Kidney (tissue), 14 donors: ENCODE results near the gene PAN3. TPM values are rescaled to one million over a fixed set of nuclear protein-coding genes. Genes with fewer than 3 reads are reported as not detected.

Experiments used
- DNase-seq, 5 donors: peaks; one replicate each; pipeline ENCODE4 v3.0.0-alpha.2; 2013 to 2020
- FAIRE-seq: peaks from 2 replicates; lab custom pipeline; 2012; peaks lifted over from hg19 to GRCh38; lab: Jason Lieb, UNC
- H3K27ac ChIP-seq, 2 donors: one replicate each; pipeline ENCODE4 v1.7.0; 2013; ENCODE audit warnings: low read depth in 2 of 2, low read length in 2 of 2, inconsistent platforms in 1 of 2
- H3K27me3 ChIP-seq: one replicate; pipeline ENCODE4 v1.7.1; 2013; ENCODE audit warnings: low read length, inconsistent platforms; ENCODE audit not compliant: control insufficient read depth, insufficient read depth
- H3K36me3 ChIP-seq, 3 donors: one replicate each; pipeline versions ENCODE4 v1.7.0 to v1.7.1; 2013; ENCODE audit warnings: low read length in 3 of 3, control low read depth in 1 of 3, inconsistent platforms in 1 of 3; ENCODE audit not compliant: insufficient read depth in 3 of 3, control insufficient read depth in 2 of 3
- H3K4me1 ChIP-seq, 3 donors: one replicate each; pipeline versions ENCODE4 v1.7.0 to v1.7.1; 2013; ENCODE audit warnings: low read length in 3 of 3, inconsistent platforms in 1 of 3, low read depth in 1 of 3; ENCODE audit not compliant: control insufficient read depth in 2 of 3, insufficient read depth in 2 of 3
- H3K4me3 ChIP-seq, 3 donors: one replicate each; pipeline versions ENCODE4 v1.7.0 to v1.8.1; 2013; ENCODE audit warnings: low read length in 3 of 3, control low read depth in 1 of 3, inconsistent platforms in 1 of 3
- H3K9ac ChIP-seq, 3 donors: one replicate each; pipeline versions ENCODE4 v1.7.0 to v1.7.1; 2013; ENCODE audit warnings: low read length in 3 of 3, control low read depth in 1 of 3, inconsistent platforms in 1 of 3
- H3K9me3 ChIP-seq, 3 donors: one replicate each; pipeline versions ENCODE4 v1.7.0 to v1.7.1; 2013; ENCODE audit warnings: low read length in 3 of 3, control low read depth in 1 of 3, inconsistent platforms in 1 of 3; ENCODE audit not compliant: control insufficient read depth in 2 of 3, insufficient read depth in 1 of 3
- intact Hi-C: fragments of 100-400 bp; cut with DNase I; formaldehyde crosslinking; loops from one replicate; pipeline ENCODE4 v1.11.1; 2022
- polyA plus RNA-seq: library from polyadenylated mRNA; stranded (reverse); fragments of 350-450 nt; fragmentation: Illumina TruSeq; extraction: RNeasy Lipid Tissue Mini Kit (QIAGEN cat#74804); gene quantifications from one replicate; pipeline ENCODE4 v1.2.3, GENCODE V29; 2014; ENCODE audit warnings: low read depth, low replicate concordance; ENCODE audit not compliant: insufficient read depth
- total RNA-seq: library from RNA; stranded (reverse); fragmentation: NEBNext Ultra II Directional; extraction: Animal tissue kit (Norgen Biotek cat#: 25700); gene quantifications from one replicate; pipeline ENCODE4 v1.2.1, GENCODE V29; 2021
- TF ChIP-seq, protein P1 (sequence below): IDR thresholded peaks from 3 replicates; pipeline ENCODE4 v1.5.1; 2012; ENCODE audit warnings: mild to moderate bottlenecking, moderate library complexity, borderline replicate concordance; ENCODE audit not compliant: insufficient read depth; ENCODE audit errors: extremely low read depth
- donor health status: control.
- donor health status: control.
- donor health status: control.
- donor health status: control.
- donor health status: control.
- donor health status: DM: yes; HTN: yes; CAD: no.
- donor health status: Normal renal cell carcinoma (clear cell type).

PAN3 gene
- total and polyA plus RNA-seq, 2 donors from 2014 or later: 8.2 to 46.3 TPM

- no peaks in the 10 kb centered on the region for H3K36me3 ChIP-seq
- peaks cover 0 to 3% (median 0%) of the 10 kb centered on the region in 3 donors for H3K4me1 ChIP-seq
- DNase-seq (peak in 1 of 5 donors; percentile 43), FAIRE-seq (no peak)
- no peak overlapping the region for H3K27ac ChIP-seq
- no peak overlapping the region for H3K4me3 ChIP-seq
- H3K9ac ChIP-seq: no peak overlapping the region
- intact Hi-C loops: no loop called here
- H3K9me3 ChIP-seq: no peaks in the 10 kb centered on the region
- H3K27me3 ChIP-seq: no peaks in the 10 kb centered on the region
- TF ChIP-seq, protein P1, sequence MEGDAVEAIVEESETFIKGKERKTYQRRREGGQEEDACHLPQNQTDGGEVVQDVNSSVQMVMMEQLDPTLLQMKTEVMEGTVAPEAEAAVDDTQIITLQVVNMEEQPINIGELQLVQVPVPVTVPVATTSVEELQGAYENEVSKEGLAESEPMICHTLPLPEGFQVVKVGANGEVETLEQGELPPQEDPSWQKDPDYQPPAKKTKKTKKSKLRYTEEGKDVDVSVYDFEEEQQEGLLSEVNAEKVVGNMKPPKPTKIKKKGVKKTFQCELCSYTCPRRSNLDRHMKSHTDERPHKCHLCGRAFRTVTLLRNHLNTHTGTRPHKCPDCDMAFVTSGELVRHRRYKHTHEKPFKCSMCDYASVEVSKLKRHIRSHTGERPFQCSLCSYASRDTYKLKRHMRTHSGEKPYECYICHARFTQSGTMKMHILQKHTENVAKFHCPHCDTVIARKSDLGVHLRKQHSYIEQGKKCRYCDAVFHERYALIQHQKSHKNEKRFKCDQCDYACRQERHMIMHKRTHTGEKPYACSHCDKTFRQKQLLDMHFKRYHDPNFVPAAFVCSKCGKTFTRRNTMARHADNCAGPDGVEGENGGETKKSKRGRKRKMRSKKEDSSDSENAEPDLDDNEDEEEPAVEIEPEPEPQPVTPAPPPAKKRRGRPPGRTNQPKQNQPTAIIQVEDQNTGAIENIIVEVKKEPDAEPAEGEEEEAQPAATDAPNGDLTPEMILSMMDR: no peak
Observed at GRCh38 chr13:28329395-28330158, 191.2 kb downstream of the PAN3 start.

DNA sequence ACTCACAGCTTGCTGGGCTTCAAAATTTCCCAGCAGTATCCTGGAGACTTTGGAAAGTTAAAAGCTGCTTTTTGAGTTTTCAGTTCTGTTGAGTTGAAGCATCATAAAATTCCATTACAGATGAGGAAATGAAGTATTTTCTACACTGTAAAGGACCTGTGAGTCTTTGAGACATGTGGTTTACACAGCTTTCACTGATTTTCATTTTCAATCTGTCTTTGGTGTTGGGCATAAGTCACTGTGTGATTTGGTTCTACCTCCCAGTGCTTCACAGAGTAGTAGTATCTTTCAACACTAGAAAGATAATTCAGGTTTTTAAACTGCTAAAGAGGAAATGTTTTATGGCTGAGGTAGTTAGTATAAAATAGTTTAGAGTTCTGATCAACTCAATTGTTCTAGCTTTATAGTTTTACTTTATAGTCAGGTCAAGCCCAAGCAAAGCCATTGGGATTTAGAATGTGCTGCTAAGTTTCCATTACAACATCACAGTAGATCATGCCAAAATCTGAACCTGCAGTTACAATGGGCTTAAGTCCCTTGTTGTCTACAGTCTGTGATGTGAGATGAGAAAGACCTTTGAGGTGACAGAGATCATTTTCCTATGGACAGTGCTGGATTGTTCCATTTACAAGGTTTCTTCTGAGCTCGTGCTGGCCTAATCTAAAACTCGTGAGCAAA, 195.0 kb downstream of the PAN3 start:
- FAIRE-seq (no peak), DNase-seq (peak in 1 of 5 donors; percentile 57)
- no peaks in the 10 kb centered on the region for H3K27me3 ChIP-seq
- H3K9me3 ChIP-seq: no peaks in the 10 kb centered on the region
- TF ChIP-seq, protein P1: no peak
- intact Hi-C loops: no loop called here
- H3K27ac ChIP-seq: no peak overlapping the region
- peaks cover 0 to 7% (median 0%) of the 10 kb centered on the region in 3 donors for H3K4me1 ChIP-seq
- no peaks in the 10 kb centered on the region for H3K36me3 ChIP-seq
- H3K4me3 ChIP-seq: no peak overlapping the region
- H3K9ac ChIP-seq: no peak overlapping the region

- H3K9me3 ChIP-seq: no peaks in the 10 kb centered on the region
- H3K36me3 ChIP-seq: no peaks in the 10 kb centered on the region
- H3K27me3 ChIP-seq: no peaks in the 10 kb centered on the region
- intact Hi-C loops: no loop called here
- H3K9ac ChIP-seq: no peak overlapping the region
- TF ChIP-seq, protein P1: no peak
- DNase-seq (peak in 1 of 5 donors; percentile 60), FAIRE-seq (no peak)
- no peak overlapping the region for H3K4me3 ChIP-seq
- H3K27ac ChIP-seq: no peak overlapping the region
- peaks cover 0 to 5% (median 0%) of the 10 kb centered on the region in 3 donors for H3K4me1 ChIP-seq
Observed at GRCh38 chr13:28336193-28336657, 197.9 kb downstream of the PAN3 start.
